Ecto neural progenitor cell (in vitro differentiated cells): Measurements from ENCODE around the gene TSTD2.

ENCODE experiments used
- DNase-seq: peaks from one replicate; pipeline ENCODE4 v3.0.0-alpha.2; 2018; ENCODE audit warnings: low spot score

The TSTD2 gene

GRCh38 chr9:97632985-97633858, at the start of gene TSTD2, which contains the start of gene NCBP1:
Gene TSTD2 (minus strand): TSS chr9:97633368. CDS start chr9:97627562, 5,806 bp downstream.
Gene NCBP1 (plus strand): TSS chr9:97633821. CDS start chr9:97633882, 61 bp downstream.
- peak; percentile 97 for DNase-seq

DNA sequence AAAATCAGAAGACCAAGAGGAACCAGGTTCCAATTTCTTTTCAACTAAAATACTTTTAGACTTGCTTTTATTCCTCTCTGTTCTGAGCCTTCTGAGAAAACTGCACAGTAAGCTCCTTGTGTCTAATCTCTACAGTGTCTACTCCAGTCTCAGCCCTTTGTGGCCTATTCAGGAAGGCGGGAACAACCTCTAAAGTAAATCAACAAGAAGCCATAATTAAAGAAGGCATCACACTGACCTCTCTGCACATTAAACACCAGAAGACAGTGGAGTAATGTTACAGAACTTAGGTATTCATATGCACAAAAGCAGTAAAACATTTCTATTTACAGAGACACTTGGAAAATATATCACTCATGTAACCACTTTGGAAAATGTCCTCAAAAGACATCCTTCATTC, 49.1 kb upstream of the TSTD2 start:
- no peak for DNase-seq

- DNase-seq, result no peak
Observed at GRCh38 chr9:97675655-97676054, 42.5 kb upstream of the TSTD2 start.

DNA sequence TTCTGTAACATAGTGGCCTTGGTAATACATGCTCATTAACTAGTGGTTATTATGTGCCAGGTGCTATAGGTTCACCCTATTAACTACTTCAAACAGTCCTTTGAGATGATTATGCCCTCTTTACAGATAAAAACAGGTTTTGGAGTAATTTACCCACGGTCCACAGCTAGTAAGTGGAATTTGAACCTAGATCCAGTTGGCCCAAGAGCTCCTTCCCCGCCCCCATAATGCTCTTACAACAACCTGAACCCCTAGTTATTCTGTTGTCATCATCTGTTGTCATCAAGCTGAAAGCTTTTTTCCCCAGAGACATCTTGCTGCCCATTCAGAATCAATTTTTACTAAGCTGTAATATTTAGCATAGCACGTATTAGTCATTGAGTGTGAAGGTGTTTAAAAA, 40.8 kb upstream of the TSTD2 start:
- no peak for DNase-seq

- DNase-seq, result no peak
Observed at GRCh38 chr9:97672403-97672802, 39.2 kb upstream of the TSTD2 start.

- no peak for DNase-seq
Observed at GRCh38 chr9:97670586-97670985, 37.4 kb upstream of the TSTD2 start.

DNA sequence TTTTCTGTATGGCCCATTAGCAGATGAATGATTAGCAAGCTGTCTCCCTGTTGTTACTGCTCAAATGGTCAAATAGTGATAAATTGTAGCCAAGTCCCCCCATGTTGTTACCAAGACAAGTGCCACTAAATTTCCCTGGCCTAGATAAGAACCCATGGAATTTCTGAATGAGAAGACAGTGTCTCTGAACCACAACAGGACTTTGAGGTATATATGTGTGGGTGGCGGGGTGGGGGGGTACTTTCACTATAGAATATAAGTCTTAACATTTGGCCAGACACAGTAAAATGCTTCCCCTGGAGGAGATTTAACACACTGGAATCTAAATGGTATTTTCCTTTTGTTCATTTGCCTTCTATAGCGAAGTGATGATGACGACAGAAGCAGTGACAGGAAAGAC, 35.3 kb upstream of the TSTD2 start:
- DNase-seq, result no peak

- DNase-seq, result no peak
Observed at GRCh38 chr9:97666907-97667686, 33.9 kb upstream of the TSTD2 start.

GRCh38 chr9:97665742-97666141, 32.6 kb upstream of the TSTD2 start:
- DNase-seq, result no peak

DNA sequence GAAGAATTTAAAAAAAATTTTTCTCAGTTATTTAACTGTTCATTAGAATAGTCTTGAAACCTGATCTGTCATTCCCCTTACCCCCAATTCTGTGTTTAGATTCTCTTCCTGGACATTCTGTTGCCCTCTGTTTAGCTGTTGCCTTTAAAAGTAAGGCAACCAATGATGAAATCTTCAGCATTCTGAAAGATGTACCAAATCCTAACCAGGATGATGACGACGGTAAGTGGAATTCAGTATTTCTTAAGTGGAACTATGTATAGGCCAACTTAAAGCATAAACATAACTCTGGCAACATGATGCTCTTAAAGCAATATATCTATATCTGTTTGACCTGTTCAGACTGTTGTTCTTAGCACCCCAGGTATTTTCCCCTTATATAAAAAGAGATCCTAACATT, 27.7 kb upstream of the TSTD2 start:
- no peak for DNase-seq

DNA sequence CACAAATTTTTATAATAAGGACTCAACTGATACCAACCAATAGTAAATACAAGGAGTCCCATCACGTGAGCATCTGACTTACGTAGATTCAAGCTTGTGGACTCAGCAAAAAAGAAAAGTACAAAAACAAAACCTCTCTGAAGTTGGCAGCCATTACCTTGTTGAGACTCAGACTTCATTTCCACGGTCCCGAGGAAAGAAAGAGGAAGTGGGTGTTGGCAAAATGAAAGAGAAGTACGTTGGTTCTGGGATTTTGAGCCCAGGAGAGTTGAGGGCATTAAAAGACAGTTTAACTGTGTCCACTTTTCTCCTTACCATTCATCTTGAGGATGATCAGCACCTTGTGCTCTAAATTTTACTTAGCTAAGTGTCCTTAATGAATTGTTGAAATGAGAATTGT, 27.2 kb upstream of the TSTD2 start:
- DNase-seq, result no peak

DNA sequence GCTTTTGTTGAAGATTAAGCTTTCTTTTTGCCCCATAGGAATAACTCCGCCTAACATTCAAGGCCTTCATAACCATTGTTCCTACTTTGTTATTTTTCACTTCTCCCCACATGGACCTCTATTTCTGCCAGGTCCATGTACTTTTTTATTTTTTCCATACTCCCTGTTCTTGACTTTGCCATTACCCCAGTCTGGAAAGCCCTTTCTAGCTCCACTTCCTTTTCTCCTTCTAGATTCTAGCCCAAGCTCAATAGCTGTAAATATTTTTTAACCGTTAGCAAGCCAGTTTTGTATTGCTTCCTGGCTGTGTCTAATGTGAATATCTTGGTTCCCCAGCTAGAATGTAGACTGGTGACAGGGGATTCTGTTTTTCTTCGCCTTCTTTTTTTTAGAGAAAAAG, 26.6 kb upstream of the TSTD2 start:
- no peak for DNase-seq

DNA sequence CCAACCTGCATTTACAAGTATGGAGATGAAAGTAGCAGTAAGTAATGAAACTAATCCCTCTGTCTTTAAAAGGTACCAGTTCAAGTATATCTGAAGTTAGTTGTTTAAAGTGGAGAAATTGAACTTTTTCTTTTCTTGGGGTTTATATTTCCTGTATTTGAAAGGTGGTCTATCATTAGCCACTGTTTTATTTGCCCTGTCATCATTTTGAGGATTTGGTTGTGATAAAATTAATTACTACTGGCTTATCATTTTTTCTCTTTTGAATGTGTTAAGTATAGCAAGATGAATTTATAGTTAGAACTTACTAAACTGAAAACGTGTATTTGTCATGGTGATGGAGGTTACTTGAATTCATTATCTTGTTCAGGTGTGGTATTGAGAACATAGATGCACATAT, 25.5 kb upstream of the TSTD2 start:
- no peak for DNase-seq

- no peak for DNase-seq
Observed at GRCh38 chr9:97651646-97652045, 18.5 kb upstream of the TSTD2 start.

- DNase-seq, result no peak
Observed at GRCh38 chr9:97647996-97648395, 14.8 kb upstream of the TSTD2 start.

- DNase-seq, result no peak
Observed at GRCh38 chr9:97645720-97646119, 12.6 kb upstream of the TSTD2 start.

DNA sequence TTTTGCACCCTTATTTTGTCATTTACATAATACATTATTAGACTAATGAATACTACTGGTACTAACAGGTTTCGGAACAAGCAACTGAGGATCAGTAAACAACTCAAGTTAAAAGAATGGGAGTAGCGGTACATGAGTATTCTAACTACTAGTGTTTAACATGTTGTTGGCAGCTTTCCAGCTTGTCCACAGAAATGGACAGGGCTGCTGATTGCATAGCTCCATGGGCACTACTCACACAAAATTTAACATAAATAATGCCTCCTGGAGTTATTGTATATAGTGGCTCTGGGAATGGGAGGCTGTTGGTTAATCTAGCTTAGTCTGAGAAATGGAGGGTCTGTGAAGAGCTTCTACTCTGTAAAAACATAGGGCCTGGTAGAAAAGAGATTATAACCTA, 7.2 kb upstream of the TSTD2 start:
- no peak for DNase-seq

GRCh38 chr9:97638666-97639065, 5.5 kb upstream of the TSTD2 start:
- no peak for DNase-seq

- DNase-seq, result no peak
Observed at GRCh38 chr9:97636903-97637302, 3.7 kb upstream of the TSTD2 start.

GRCh38 chr9:97635026-97635425, 1.9 kb upstream of the TSTD2 start:
- no peak for DNase-seq

GRCh38 chr9:97633859-97634490, 807 bp upstream of the TSTD2 start:
- no peak for DNase-seq

DNA sequence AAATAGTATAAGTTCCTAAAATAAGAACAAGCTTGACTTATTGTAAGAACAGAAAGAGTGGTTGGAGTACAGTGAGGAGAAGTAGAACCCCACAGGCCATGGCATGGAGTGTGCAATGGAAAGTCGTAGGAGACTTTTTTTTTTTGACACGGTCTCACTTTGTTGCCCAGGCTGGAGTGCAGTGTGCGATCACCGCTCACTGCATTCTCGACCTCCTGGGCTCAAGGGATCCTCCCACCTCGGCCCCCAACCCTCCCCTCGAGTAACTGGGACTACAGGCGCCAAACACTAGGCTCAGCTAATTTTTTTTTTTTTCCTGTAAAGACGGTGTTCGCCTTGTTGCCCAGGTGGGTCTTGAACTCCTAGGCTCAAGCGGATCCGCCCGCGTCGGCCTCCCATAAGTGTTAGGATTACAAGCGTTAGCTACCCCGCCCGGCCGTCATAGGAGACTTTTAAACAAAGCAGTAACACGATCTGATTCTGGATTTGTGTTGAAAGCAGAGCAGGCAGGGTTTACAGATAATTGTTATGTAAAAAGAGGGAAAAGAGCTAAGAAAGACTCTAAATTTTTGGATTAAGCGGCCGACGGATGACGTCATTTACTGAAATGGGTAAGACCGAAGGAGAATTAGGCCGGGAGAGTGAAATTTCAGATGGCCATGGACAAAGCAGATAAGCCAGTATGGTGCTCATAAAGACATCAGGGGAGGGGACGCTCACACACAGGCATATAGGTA, 752 bp downstream of the TSTD2 start:
- DNase-seq, result peak; percentile 73
